Activated T-cell treated with anti-CD3 and anti-CD28 coated beads, Interleukin-2, amount 50 U/mL, for 72 hours (primary cell): Measurements from ENCODE around the gene ZNF850. TPM values are rescaled to one million over a fixed set of nuclear protein-coding genes. Genes with fewer than 3 reads are reported as not detected.
"Not testable (repeated sequence)": the region's sequence is repeated elsewhere in the genome, so short reads cannot be mapped to it uniquely, and the experiment has no call there.

Experiments
- ATAC-seq, 2 donors: fragments of 150-1000 bp; cut with Tn5 transposase; replicated peaks in 1 of 2; 2 replicates each; pipeline ENCODE4 v1.10.0; 2021; ENCODE audit warnings: moderate library complexity in 2 of 2, mild to moderate bottlenecking in 1 of 2
- DNase-seq, 2 donors: peaks; one replicate each; pipeline ENCODE4 v3.0.0; 2021 to 2022; ENCODE audit warnings: mixed read lengths in 1 of 2
- H3K27ac Mint-ChIP-seq: one replicate; pipeline ENCODE4 v1.8.0; 2022; ENCODE audit warnings: mild to moderate bottlenecking, moderate library complexity, mixed read lengths
- H3K27me3 Mint-ChIP-seq: one replicate; pipeline ENCODE4 v1.8.0; 2022; ENCODE audit warnings: low read depth, mixed read lengths
- H3K36me3 Mint-ChIP-seq, 2 donors: one replicate each; pipeline ENCODE4 v1.8.0; 2022; ENCODE audit warnings: mixed read lengths in 2 of 2, mild to moderate bottlenecking in 1 of 2; ENCODE audit not compliant: insufficient read depth in 2 of 2
- H3K4me1 Mint-ChIP-seq: one replicate; pipeline ENCODE4 v1.8.0; 2022; ENCODE audit warnings: low read depth, mixed read lengths
- H3K4me3 Mint-ChIP-seq, 2 donors: one replicate each; pipeline ENCODE4 v1.8.0; 2022; ENCODE audit warnings: mild to moderate bottlenecking in 2 of 2, mixed read lengths in 2 of 2, moderate library complexity in 2 of 2
- H3K9me3 Mint-ChIP-seq, 2 donors: one replicate each; pipeline ENCODE4 v1.8.0; 2022; ENCODE audit warnings: mixed read lengths in 2 of 2
- total RNA-seq, 2 donors: library from RNA; stranded (reverse); gene quantifications; one replicate each; pipeline ENCODE4 v1.2.3, GENCODE V29; 2022

The ZNF850 gene
- total RNA-seq, 2 donors from 2014 or later: 10.4 to 14.9 TPM

GRCh38 chr19:36749613-36750012, 23.0 kb downstream of the ZNF850 start:
- H3K4me3 Mint-ChIP-seq, ATAC-seq, H3K27ac Mint-ChIP-seq, H3K27me3 Mint-ChIP-seq, DNase-seq, H3K4me1 Mint-ChIP-seq: not testable (repeated sequence)
- peaks cover 52 to 87% of the 10 kb centered on the region in 2 donors for H3K36me3 Mint-ChIP-seq
- H3K9me3 Mint-ChIP-seq: peaks cover 17 to 31% of the 10 kb centered on the region in 2 donors

- no peaks in the 10 kb centered on the region for H3K27me3 Mint-ChIP-seq
- ATAC-seq: no peak
- peaks cover 49 to 84% of the 10 kb centered on the region in 2 donors for H3K36me3 Mint-ChIP-seq
Observed at GRCh38 chr19:36748431-36749275, 24.0 kb downstream of the ZNF850 start.

GRCh38 chr19:36747750-36748149, 24.9 kb downstream of the ZNF850 start:
- Mint-ChIP-seq H3K4me1 (no peaks in the 10 kb centered on the region), H3K27ac (no peak overlapping the region), H3K4me3 (no peak overlapping the region), H3K9me3 (peaks cover 17 to 28% of the 10 kb centered on the region in 2 donors), H3K27me3 (no peaks in the 10 kb centered on the region), H3K36me3 (peaks cover 48 to 87% of the 10 kb centered on the region in 2 donors)
- DNase-seq (no peak), ATAC-seq (no peak)

More at GRCh38 chr19:36748431-36749275, 24.0 kb downstream of the ZNF850 start:
- Mint-ChIP-seq H3K4me1 (no peaks in the 10 kb centered on the region), H3K9me3 (peaks cover 16 to 29% of the 10 kb centered on the region in 2 donors), H3K27ac (no peak overlapping the region), H3K4me3 (no peak overlapping the region)
- no peak for DNase-seq

GRCh38 chr19:36745870-36746269, 26.7 kb downstream of the ZNF850 start:
- DNase-seq (no peak), ATAC-seq (no peak)
- Mint-ChIP-seq H3K4me3 (no peak overlapping the region), H3K36me3 (peaks cover 41 to 76% of the 10 kb centered on the region in 2 donors), H3K4me1 (no peaks in the 10 kb centered on the region), H3K9me3 (peaks cover 12 to 29% of the 10 kb centered on the region in 2 donors), H3K27ac (no peak overlapping the region), H3K27me3 (no peaks in the 10 kb centered on the region)

GRCh38 chr19:36736166-36736565, 36.4 kb downstream of the ZNF850 start:
- not testable (repeated sequence) for H3K4me1 Mint-ChIP-seq, H3K27ac Mint-ChIP-seq, H3K4me3 Mint-ChIP-seq, DNase-seq, H3K27me3 Mint-ChIP-seq, ATAC-seq
- Mint-ChIP-seq H3K36me3 (peaks cover 38 to 80% of the 10 kb centered on the region in 2 donors), H3K9me3 (peaks cover 38 to 47% of the 10 kb centered on the region in 2 donors)

- H3K9me3 Mint-ChIP-seq: peaks cover 28% of the 10 kb centered on the region in 2 donors
- peak overlapping the region; percentile 34 for H3K27ac Mint-ChIP-seq
- H3K27me3 Mint-ChIP-seq: no peaks in the 10 kb centered on the region
- ATAC-seq (no peak), DNase-seq (no peak)
- peaks cover 44 to 61% of the 10 kb centered on the region in 2 donors for H3K36me3 Mint-ChIP-seq
- no peak overlapping the region for H3K4me3 Mint-ChIP-seq
- H3K4me1 Mint-ChIP-seq: no peaks in the 10 kb centered on the region
Observed at GRCh38 chr19:36719687-36720556, 52.7 kb downstream of the ZNF850 start.

- no peak overlapping the region for H3K4me3 Mint-ChIP-seq
- DNase-seq: no peak
- H3K4me1 Mint-ChIP-seq: no peaks in the 10 kb centered on the region
- H3K27ac Mint-ChIP-seq: no peak overlapping the region
- H3K27me3 Mint-ChIP-seq: no peaks in the 10 kb centered on the region
- H3K9me3 Mint-ChIP-seq: peaks cover 19 to 26% of the 10 kb centered on the region in 2 donors
- peaks cover 43 to 93% of the 10 kb centered on the region in 2 donors for H3K36me3 Mint-ChIP-seq
- ATAC-seq: no peak
Observed at GRCh38 chr19:36709423-36709822, 63.2 kb downstream of the ZNF850 start.

- no peak for ATAC-seq
- peaks cover 19 to 20% of the 10 kb centered on the region in 2 donors for H3K9me3 Mint-ChIP-seq
Observed at GRCh38 chr19:36707134-36707533, 65.5 kb downstream of the ZNF850 start.

GRCh38 chr19:36688058-36688457, 84.5 kb downstream of the ZNF850 start:
- peak overlapping the region; percentile 89 to 99 for H3K4me3 Mint-ChIP-seq
- peak; percentile 12 for DNase-seq
- H3K4me1 Mint-ChIP-seq: peaks cover 35% of the 10 kb centered on the region
- no peak for ATAC-seq
- peaks cover 13 to 14% of the 10 kb centered on the region in 2 donors for H3K9me3 Mint-ChIP-seq
- no peaks in the 10 kb centered on the region for H3K27me3 Mint-ChIP-seq
- H3K27ac Mint-ChIP-seq: peak overlapping the region; percentile 99
- H3K36me3 Mint-ChIP-seq: peaks cover 42 to 61% of the 10 kb centered on the region in 2 donors

More at GRCh38 chr19:36707134-36707533, 65.5 kb downstream of the ZNF850 start:
- Mint-ChIP-seq H3K27me3 (no peaks in the 10 kb centered on the region), H3K27ac (no peak overlapping the region), H3K36me3 (peaks cover 33 to 82% of the 10 kb centered on the region in 2 donors), H3K4me1 (no peaks in the 10 kb centered on the region), H3K4me3 (no peak overlapping the region)
- no peak for DNase-seq

- Mint-ChIP-seq H3K4me1 (peaks cover 35% of the 10 kb centered on the region), H3K27me3 (no peaks in the 10 kb centered on the region), H3K36me3 (peaks cover 43 to 60% of the 10 kb centered on the region in 2 donors), H3K9me3 (peaks cover 15 to 16% of the 10 kb centered on the region in 2 donors), H3K4me3 (peak within 1 kb of the TSS; percentile 89 to 99), H3K27ac (peak within 1 kb of the TSS; percentile 99)
- DNase-seq (peak; percentile 98), ATAC-seq (peak; percentile 93 to 95)
Observed at GRCh38 chr19:36687214-36688056, 85.2 kb downstream of the ZNF850 start, which contains the start of gene ZNF567. ZNF567 (plus strand) TSS chr19:36687612; CDS start chr19:36694868, 7,256 bp downstream.

GRCh38 chr19:36686365-36687213, 86.0 kb downstream of the ZNF850 start:
- H3K27ac Mint-ChIP-seq: peak overlapping the region; percentile 99
- H3K9me3 Mint-ChIP-seq: peaks cover 13 to 15% of the 10 kb centered on the region in 2 donors
- no peaks in the 10 kb centered on the region for H3K27me3 Mint-ChIP-seq
- peak overlapping the region; percentile 89 to 99 for H3K4me3 Mint-ChIP-seq
- ATAC-seq: no peak
- H3K4me1 Mint-ChIP-seq: peaks cover 35% of the 10 kb centered on the region
- H3K36me3 Mint-ChIP-seq: peaks cover 41 to 60% of the 10 kb centered on the region in 2 donors
- peak in 1 of 2 donors; percentile 12 for DNase-seq
